Measurements from ENCODE around the gene NSUN6.

The NSUN6 gene

GRCh38 chr10:18556522-18557147 is 94.8 kb downstream of the NSUN6 start:
- TF ChIP-seq ZFX (IDR thresholded peaks at IDR 0.05; ENCODE audit: borderline replicate concordance) (no peak), CTCF (IDR thresholded peaks at IDR 0.05) (no peak)

GRCh38 chr10:18554479-18554878 is 96.9 kb downstream of the NSUN6 start:
- H3K27ac ChIP-seq = no peak overlapping the region
- TF ChIP-seq ZFX (IDR thresholded peaks at IDR 0.05; ENCODE audit: borderline replicate concordance) (no peak), CTCF (IDR thresholded peaks at IDR 0.05) (no peak)

More at GRCh38 chr10:18556522-18557147, 94.8 kb downstream of the NSUN6 start:
- no peak overlapping the region for H3K27ac ChIP-seq

DNA sequence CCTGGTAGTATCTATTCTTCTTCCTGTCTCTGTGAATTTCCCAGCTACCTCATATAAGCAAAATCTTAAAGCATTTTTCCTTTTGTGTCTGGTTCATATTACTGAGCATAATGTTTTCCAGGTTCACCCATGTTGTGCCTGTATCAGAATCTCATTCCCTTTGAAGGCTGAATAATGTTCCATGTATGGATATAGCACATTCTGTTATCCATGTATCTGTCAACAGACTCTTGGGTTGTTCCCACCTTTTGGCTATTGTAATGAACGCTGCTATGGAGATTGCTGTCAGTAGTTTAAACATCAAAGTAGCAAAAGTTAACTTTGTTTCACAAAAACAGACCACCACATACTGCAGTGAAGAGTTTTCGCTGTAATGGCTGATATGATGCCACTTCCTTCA is 99.9 kb downstream of the NSUN6 start:
- no peak for TF ChIP-seq ZFX (IDR thresholded peaks at IDR 0.05; ENCODE audit: borderline replicate concordance)
- no peak for TF ChIP-seq CTCF (IDR thresholded peaks at IDR 0.05)
- no peak overlapping the region for H3K27ac ChIP-seq

GRCh38 chr10:18549105-18549504 is 102.3 kb downstream of the NSUN6 start:
- no peak overlapping the region for H3K27ac ChIP-seq

DNA sequence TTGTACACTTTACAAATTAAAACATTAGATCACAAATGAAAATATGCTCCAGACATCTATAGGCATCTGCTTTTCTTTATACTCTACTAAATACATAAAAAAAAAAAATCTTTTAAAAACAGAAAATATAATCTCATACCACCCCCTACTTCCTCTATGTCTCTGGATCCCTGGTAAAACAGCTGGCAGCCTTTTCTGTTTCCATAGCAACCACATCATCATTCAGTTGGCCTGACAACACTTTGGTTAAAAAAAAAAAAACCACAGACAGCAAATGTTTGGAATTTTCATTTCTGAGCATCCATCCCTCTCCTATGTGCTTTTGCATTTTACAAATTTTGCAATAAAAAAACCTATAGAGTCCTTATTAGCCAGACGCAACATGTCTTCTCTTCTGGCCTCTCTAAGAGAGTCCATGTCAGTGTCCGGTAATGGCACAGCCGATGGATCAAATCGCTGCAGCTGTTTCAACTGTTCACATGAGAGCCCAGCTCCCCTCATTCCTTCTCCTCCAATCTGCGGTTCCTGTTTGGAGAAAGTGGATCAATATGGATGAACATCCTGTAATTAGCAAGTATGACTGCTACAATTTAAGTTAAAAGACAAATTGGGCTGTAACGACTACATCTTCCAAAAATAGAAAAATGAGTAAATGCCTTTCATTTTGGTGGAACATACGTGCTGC is 105.6 kb downstream of the NSUN6 start:
- no peak overlapping the region for H3K27ac ChIP-seq
- TF ChIP-seq CTCF (IDR thresholded peaks at IDR 0.05) (no peak), ZFX (IDR thresholded peaks at IDR 0.05; ENCODE audit: borderline replicate concordance) (no peak)

More at GRCh38 chr10:18549105-18549504, 102.3 kb downstream of the NSUN6 start:
- TF ChIP-seq ZFX (IDR thresholded peaks at IDR 0.05; ENCODE audit: borderline replicate concordance) (no peak), CTCF (IDR thresholded peaks at IDR 0.05) (no peak)

GRCh38 chr10:18542832-18543231 is 108.6 kb downstream of the NSUN6 start:
- TF ChIP-seq ZFX (IDR thresholded peaks at IDR 0.05; ENCODE audit: borderline replicate concordance) = no peak
- no peak for TF ChIP-seq CTCF (IDR thresholded peaks at IDR 0.05)
- H3K27ac ChIP-seq = no peak overlapping the region

- H3K27ac ChIP-seq = no peak overlapping the region
- TF ChIP-seq ZFX (IDR thresholded peaks at IDR 0.05; ENCODE audit: borderline replicate concordance) (no peak), CTCF (IDR thresholded peaks at IDR 0.05) (no peak)
Observed at GRCh38 chr10:18540195-18540594, 111.2 kb downstream of the NSUN6 start.

Measured in 22Rv1 (cell line).